Measurements from ENCODE around the gene RPS8.
"Not testable (repeated sequence)": the region's sequence is repeated elsewhere in the genome, so short reads cannot be mapped to it uniquely, and the experiment has no call there.

The RPS8 gene

GRCh38 chr1:44760876-44761275 is 14.5 kb upstream of the RPS8 start (continued):
- no peak for TF ChIP-seq ZNF223 (tag by site-specific recombination; IDR thresholded peaks at IDR 0.05)
- no peak for TF ChIP-seq YY1 (tag by site-specific recombination; IDR thresholded peaks at IDR 0.05)
- no peak for TF ChIP-seq ZSCAN18 (tag by site-specific recombination; IDR thresholded peaks at IDR 0.05)

GRCh38 chr1:44766421-44766820 is 8.9 kb upstream of the RPS8 start:
- peaks cover 40 to 69% of the 10 kb centered on the region in 2 experiments for H3K36me3 ChIP-seq (ENCODE audit: control insufficient read depth in 2 of 2, insufficient read depth in 1 of 2, low read length in 2 of 2)
- not testable (repeated sequence) for H3K4me3 ChIP-seq (ENCODE audit: low read depth, low read length); H3K9me3 ChIP-seq (ENCODE audit: control insufficient read depth, insufficient read depth, low read depth, low read length); H3K4me1 ChIP-seq (ENCODE audit: control insufficient read depth, insufficient read depth, low read length); H3K27ac ChIP-seq (ENCODE audit: extremely low read depth, low read depth, low read length)
- CTCF ChIA-PET: interaction anchor here (1.3 to 1.7 kb wide), 2 partner anchors 19 to 35 kb away, joined by 4 read pairs; partner anchors contain the start of gene RNU5D-1
- POLR2A ChIA-PET: interaction anchor here (1.4 to 2.4 kb wide), 5 partner anchors 9 to 92 kb away, joined by 4 to 15 read pairs (median 5); partner anchors contain the start of genes ARMH1, BTBD19, RNU5D-1 and RPS8

- ChIA-PET POLR2A (interaction anchor here (0.5 to 3.1 kb wide), 35 partner anchors 9 to 746 kb away, joined by 3 to 41 read pairs (median 6); partner anchors contain the start of genes ARMH1, BEST4, BTBD19 and DYNLT4), CTCF (interaction anchor here (0.6 to 2.2 kb wide), 3 partner anchors 11 to 296 kb away, joined by 3 to 11 read pairs (median 6); partner anchors contain the start of genes BEST4 and RNU5D-1)
- H3K4me1 ChIP-seq (ENCODE audit: control insufficient read depth, insufficient read depth, low read length): no peaks in the 10 kb centered on the region
- H3K4me3 ChIP-seq (ENCODE audit: low read depth, low read length): peak overlapping the region; percentile 63
- peaks cover 33 to 55% of the 10 kb centered on the region in 2 experiments; a peak in 2 of 3 replicates for H3K36me3 ChIP-seq (ENCODE audit: control insufficient read depth in 2 of 2, insufficient read depth in 1 of 2, low read length in 2 of 2)
- peak overlapping the region; percentile 99 for H3K27ac ChIP-seq (ENCODE audit: extremely low read depth, low read depth, low read length)
- H3K9me3 ChIP-seq (ENCODE audit: control insufficient read depth, insufficient read depth, low read depth, low read length): no peaks in the 10 kb centered on the region
- TF ChIP-seq IKZF3 (tag by site-specific recombination; IDR thresholded peaks at IDR 0.05): no peak
- TF ChIP-seq MYNN (tag by site-specific recombination; IDR thresholded peaks at IDR 0.05; ENCODE audit: borderline replicate concordance): no peak
- peak; percentile 87 for TF ChIP-seq ZNF335 (tag by site-specific recombination; conservative IDR thresholded peaks at IDR 0.05)
- TF ChIP-seq ZNF585B (tag by site-specific recombination; IDR thresholded peaks at IDR 0.05): no peak
- no peak for TF ChIP-seq ZNF184 (tag by site-specific recombination; IDR thresholded peaks at IDR 0.05)
- TF ChIP-seq ZNF274 (IDR thresholded peaks at IDR 0.05; ENCODE audit: low read length): no peak
- TF ChIP-seq ZNF274 (tag by site-specific recombination; IDR thresholded peaks at IDR 0.05; ENCODE audit: borderline replicate concordance): no peak
- no peak for TF ChIP-seq ZNF10 (tag by site-specific recombination; IDR thresholded peaks at IDR 0.05)
- TF ChIP-seq EGR2 (tag by site-specific recombination; IDR thresholded peaks at IDR 0.05; ENCODE audit: low read depth): peak; percentile 57
- peak; percentile 63 for TF ChIP-seq ZFHX2 (tag by site-specific recombination; conservative IDR thresholded peaks at IDR 0.05)
- TF ChIP-seq ZFP41 (tag by site-specific recombination; IDR thresholded peaks at IDR 0.05; ENCODE audit: borderline replicate concordance): no peak
- no peak for TF ChIP-seq PRDM10 (tag by site-specific recombination; IDR thresholded peaks at IDR 0.05)
- TF ChIP-seq BCL6B (tag by site-specific recombination; IDR thresholded peaks at IDR 0.05): no peak
- TF ChIP-seq ZNF791 (tag by site-specific recombination; IDR thresholded peaks at IDR 0.05): no peak
- TF ChIP-seq ZNF596 (tag by site-specific recombination; IDR thresholded peaks at IDR 0.05): no peak
- TF ChIP-seq ZNF449 (tag by site-specific recombination; IDR thresholded peaks at IDR 0.05): peak; percentile 39; the same call in 1 of the 2 replicates
- TF ChIP-seq ZNF555 (tag by site-specific recombination; conservative IDR thresholded peaks at IDR 0.05): no peak
- TF ChIP-seq ZNF843 (tag by site-specific recombination; IDR thresholded peaks at IDR 0.05): no peak
- no peak for TF ChIP-seq ZNF670 (tag by site-specific recombination; IDR thresholded peaks at IDR 0.05; ENCODE audit: low read depth)
- TF ChIP-seq ZNF202 (tag by site-specific recombination; IDR thresholded peaks at IDR 0.05; ENCODE audit: borderline replicate concordance): no peak
Observed at GRCh38 chr1:44775930-44776729, 790 bp downstream of the RPS8 start.

Data from HEK293 (cell line).